Measurements from ENCODE around the gene CFAP45.

Gene CFAP45

GRCh38 chr1:159883134-159883533 is 16.8 kb downstream of the CFAP45 start:
- DNase-seq (ENCODE audit: extremely low spot score, insufficient read length, low read depth): no peak
- no peak for FAIRE-seq

GRCh38 chr1:159882527-159882862 is 17.5 kb downstream of the CFAP45 start:
- DNase-seq (ENCODE audit: extremely low spot score, insufficient read length, low read depth): no peak
- FAIRE-seq: no peak

GRCh38 chr1:159881622-159882526 is 18.1 kb downstream of the CFAP45 start:
- no peak for DNase-seq (ENCODE audit: extremely low spot score, insufficient read length, low read depth)
- FAIRE-seq: no peak

- no peak for DNase-seq (ENCODE audit: extremely low spot score, insufficient read length, low read depth)
- FAIRE-seq: no peak
These were observed 19.5 kb downstream of the CFAP45 start for GRCh38 chr1:159880430-159880829.

GRCh38 chr1:159879977-159880376 is 20.0 kb downstream of the CFAP45 start:
- FAIRE-seq: no peak
- DNase-seq (ENCODE audit: extremely low spot score, insufficient read length, low read depth): no peak

- DNase-seq (ENCODE audit: extremely low spot score, insufficient read length, low read depth): no peak
- FAIRE-seq: no peak
These were observed 20.8 kb downstream of the CFAP45 start for GRCh38 chr1:159879136-159879535.

- DNase-seq (ENCODE audit: extremely low spot score, insufficient read length, low read depth) (no peak), FAIRE-seq (no peak)
These were observed 22.1 kb downstream of the CFAP45 start for GRCh38 chr1:159877695-159878444.

- FAIRE-seq (no peak), DNase-seq (ENCODE audit: extremely low spot score, insufficient read length, low read depth) (no peak)
These were observed 26.3 kb downstream of the CFAP45 start for GRCh38 chr1:159873530-159874143.

- no peak for DNase-seq (ENCODE audit: extremely low spot score, insufficient read length, low read depth)
- no peak for FAIRE-seq
These were observed 27.1 kb downstream of the CFAP45 start for GRCh38 chr1:159872891-159873290.

- DNase-seq (ENCODE audit: extremely low spot score, insufficient read length, low read depth): no peak
- no peak for FAIRE-seq
These were observed 29.3 kb downstream of the CFAP45 start for GRCh38 chr1:159870704-159871103.

GRCh38 chr1:159869607-159870006 is 30.4 kb downstream of the CFAP45 start:
- FAIRE-seq: no peak
- DNase-seq (ENCODE audit: extremely low spot score, insufficient read length, low read depth): no peak

- DNase-seq (ENCODE audit: extremely low spot score, insufficient read length, low read depth) (no peak), FAIRE-seq (no peak)
These were observed 30.8 kb downstream of the CFAP45 start for GRCh38 chr1:159869173-159869572.

- no peak for DNase-seq (ENCODE audit: extremely low spot score, insufficient read length, low read depth)
- FAIRE-seq: no peak
These were observed 31.2 kb downstream of the CFAP45 start for GRCh38 chr1:159868766-159869165.

GRCh38 chr1:159867664-159868026 is 32.3 kb downstream of the CFAP45 start:
- DNase-seq (ENCODE audit: extremely low spot score, insufficient read length, low read depth) (no peak), FAIRE-seq (no peak)

GRCh38 chr1:159866905-159867663 is 32.9 kb downstream of the CFAP45 start:
- no peak for DNase-seq (ENCODE audit: extremely low spot score, insufficient read length, low read depth)
- FAIRE-seq: no peak

- DNase-seq (ENCODE audit: extremely low spot score, insufficient read length, low read depth) (no peak), FAIRE-seq (no peak)
These were observed 33.9 kb downstream of the CFAP45 start for GRCh38 chr1:159866066-159866465.

- DNase-seq (ENCODE audit: extremely low spot score, insufficient read length, low read depth) (no peak), FAIRE-seq (no peak)
These were observed 35.7 kb downstream of the CFAP45 start for GRCh38 chr1:159864262-159864661.

- FAIRE-seq (no peak), DNase-seq (ENCODE audit: extremely low spot score, insufficient read length, low read depth) (no peak)
These were observed 37.4 kb downstream of the CFAP45 start, which contains the start of gene VSIG8 for GRCh38 chr1:159862557-159862956. VSIG8 (minus strand) TSS chr1:159862657; CDS start chr1:159862521, 136 bp downstream.

GRCh38 chr1:159862031-159862430 is 37.9 kb downstream of the CFAP45 start:
- FAIRE-seq: no peak
- no peak for DNase-seq (ENCODE audit: extremely low spot score, insufficient read length, low read depth)

- FAIRE-seq (no peak), DNase-seq (ENCODE audit: extremely low spot score, insufficient read length, low read depth) (no peak)
These were observed 38.7 kb downstream of the CFAP45 start for GRCh38 chr1:159861218-159861617.

Measured in GM18507 (cell line).